ENCODE measurements around the gene EMCN. TPM values are rescaled to one million over a fixed set of nuclear protein-coding genes. Genes with fewer than 3 reads are reported as not detected.

Gene EMCN
- total RNA-seq, 1 experiment from 2014 or later = not detected

DNA sequence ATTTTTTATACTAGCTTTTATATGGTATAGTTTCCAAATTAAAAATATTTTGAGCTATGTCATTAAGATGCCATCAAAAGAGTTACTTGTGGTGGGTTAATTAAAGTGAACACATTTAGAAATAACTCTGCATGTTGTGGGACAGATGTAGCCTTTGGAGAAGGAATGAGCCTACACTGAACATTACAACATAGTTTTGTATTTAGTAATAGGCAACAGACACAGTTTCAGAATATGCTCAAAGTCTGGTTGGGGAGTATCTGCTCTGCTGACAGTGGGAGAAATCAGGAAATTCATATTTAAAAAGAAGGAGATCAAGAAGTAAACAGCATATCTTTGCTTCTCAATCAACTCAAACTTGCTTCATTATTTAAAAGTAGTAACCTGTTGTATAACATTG is 23.7 kb downstream of the EMCN start:
- no peak for DNase-seq (ENCODE audit: extremely low read depth, low read depth)

DNA sequence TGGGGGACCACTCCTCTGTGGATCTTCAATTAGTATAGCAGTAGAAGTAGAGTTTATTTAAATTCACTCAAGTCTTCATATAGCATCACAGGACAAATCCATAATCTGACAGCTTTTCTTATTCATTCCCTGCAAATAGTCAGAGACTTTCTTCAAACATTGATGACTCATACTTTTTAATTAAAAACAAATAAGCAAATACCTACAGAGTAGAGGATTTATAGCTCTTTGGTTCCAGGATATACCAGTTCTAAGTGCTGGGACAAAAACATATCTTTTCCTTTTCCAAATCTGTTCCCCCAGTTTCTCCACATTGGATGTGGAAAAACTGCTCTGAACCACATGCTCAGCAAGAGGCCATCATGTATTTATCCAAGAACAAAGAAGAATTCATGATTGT is 24.1 kb downstream of the EMCN start:
- DNase-seq (ENCODE audit: extremely low read depth, low read depth) = no peak

DNA sequence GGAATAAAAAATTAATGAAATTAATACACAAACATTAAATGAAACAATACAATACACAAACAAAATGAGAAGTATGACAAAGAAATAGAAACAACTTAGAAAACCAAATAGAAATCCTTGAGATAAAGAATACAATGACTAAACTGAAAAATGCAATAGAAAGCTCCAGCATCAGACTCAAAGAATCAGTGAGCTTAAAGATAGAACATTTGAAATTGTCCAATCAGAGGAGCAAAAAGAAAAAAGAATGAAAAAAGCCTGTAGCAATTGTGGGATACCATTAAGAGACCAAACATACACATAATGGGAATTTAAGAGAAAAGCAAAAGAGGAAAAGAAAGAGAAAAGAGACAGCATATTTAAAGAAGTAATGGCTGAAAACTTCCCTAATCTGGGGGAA is 25.7 kb downstream of the EMCN start:
- DNase-seq (ENCODE audit: extremely low read depth, low read depth) = no peak

DNA sequence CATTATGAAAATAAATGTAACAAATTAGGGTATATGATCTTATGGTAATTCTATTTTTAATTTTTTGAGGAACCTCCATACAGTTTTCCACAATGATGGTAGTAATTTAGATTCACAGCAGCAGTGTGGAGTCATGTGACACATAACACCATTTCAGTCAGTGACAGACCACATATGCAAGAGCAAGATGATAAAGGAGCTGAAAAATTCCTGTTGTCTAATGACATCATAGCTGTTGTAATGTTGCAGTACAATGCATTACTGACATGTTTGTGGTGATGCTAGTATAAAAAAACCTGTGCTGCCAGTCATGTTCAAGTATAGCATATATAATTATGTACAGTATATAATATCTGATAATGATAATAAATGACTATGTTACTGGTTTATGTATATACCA is 28.5 kb downstream of the EMCN start:
- no peak for DNase-seq (ENCODE audit: extremely low read depth, low read depth)

DNA sequence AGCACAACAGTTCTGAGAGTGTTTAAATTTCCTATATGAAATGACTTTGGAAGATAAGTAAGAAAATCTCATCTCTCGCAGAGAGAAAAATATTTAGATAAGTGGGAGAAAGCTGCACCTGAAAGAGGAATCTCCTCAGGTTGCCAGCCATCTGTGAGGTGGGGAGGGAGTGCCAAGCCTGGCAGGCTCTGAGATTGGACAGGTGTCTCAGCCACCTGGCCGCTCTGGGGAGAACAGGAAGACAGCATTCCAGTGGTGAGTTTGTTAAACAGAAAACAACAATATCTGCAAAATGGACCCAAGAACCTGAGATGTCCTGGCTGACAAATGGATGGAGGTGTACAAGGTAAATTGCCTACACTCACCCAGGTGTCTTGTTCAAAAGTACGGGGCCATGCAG is 31.3 kb downstream of the EMCN start:
- no peak for DNase-seq (ENCODE audit: extremely low read depth, low read depth)

DNA sequence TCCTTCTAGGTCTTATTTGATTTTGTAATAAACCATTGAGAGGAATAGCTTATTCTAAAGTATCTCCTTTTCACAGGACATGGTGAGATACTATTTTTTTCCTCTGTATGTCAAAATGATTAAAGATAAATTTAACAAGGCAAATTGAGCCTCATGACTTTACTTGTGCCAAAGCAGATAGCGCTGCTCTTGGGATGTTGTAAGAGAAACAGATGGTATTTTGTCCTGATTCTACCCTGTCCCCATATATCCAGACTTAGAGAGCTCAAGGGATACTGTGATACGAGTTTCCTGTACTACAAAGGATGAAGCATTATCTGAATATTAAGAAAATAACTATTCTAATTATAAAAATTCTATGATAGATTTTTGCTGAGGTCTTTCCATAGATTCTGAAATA is 34.0 kb downstream of the EMCN start:
- DNase-seq (ENCODE audit: extremely low read depth, low read depth) = no peak

DNA sequence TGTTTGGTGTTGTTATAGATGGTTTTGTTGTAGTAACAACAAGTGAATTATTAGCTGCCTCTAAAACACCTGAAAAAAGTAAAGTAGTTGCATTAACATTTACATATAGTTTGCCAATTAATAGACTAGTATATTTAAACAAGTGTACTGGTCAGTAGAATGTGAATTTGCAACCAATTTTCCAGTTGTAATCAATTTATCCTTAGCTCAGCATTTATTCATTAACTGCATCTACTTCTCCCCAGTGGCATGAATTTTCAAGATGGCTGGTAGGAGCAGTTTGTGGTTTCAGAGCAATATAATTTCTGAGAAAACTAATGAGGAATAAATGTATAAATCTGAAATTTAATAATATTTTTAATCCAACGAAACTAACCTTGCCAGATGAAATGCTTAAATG is 37.9 kb downstream of the EMCN start:
- no peak for DNase-seq (ENCODE audit: extremely low read depth, low read depth)

DNA sequence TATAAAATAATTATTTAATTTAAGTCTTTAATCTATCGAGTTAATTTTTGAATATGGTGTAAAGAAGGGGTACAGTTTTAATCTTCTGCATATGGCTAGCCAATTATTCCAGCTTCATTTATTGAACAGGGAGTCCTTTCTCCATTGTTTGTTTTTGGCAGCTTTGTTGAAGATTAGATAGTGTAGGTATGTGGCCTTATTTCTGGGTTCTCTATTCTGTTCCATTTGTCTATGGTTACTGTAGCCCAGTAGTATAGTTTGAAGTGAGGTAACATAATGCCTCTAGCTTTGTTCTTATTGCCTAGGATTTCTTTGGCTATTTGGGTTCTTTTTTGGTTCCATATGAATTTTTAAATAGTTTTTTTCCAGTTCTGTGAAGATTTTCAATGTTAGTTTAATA is 48.3 kb downstream of the EMCN start:
- no peak for DNase-seq (ENCODE audit: extremely low read depth, low read depth)

DNA sequence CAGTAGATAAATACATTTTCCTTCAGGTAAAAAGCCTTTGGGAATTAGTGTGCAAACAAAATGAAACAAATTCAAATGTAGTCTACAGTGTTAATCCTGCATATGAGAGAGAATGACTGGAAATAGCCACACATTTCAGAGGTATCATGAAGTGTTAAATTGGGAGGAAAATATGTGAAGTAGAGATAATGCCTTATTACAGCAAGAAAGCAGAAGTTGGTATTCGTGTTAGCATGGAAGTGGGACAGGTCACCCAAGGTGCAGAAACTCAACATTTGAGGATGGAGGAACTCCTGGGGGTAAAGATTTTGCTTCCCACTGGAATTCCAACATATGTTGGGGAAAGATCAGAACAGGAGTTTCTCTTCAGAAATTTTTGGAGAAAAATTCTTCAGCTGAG is 51.3 kb downstream of the EMCN start:
- DNase-seq (ENCODE audit: extremely low read depth, low read depth) = no peak

DNA sequence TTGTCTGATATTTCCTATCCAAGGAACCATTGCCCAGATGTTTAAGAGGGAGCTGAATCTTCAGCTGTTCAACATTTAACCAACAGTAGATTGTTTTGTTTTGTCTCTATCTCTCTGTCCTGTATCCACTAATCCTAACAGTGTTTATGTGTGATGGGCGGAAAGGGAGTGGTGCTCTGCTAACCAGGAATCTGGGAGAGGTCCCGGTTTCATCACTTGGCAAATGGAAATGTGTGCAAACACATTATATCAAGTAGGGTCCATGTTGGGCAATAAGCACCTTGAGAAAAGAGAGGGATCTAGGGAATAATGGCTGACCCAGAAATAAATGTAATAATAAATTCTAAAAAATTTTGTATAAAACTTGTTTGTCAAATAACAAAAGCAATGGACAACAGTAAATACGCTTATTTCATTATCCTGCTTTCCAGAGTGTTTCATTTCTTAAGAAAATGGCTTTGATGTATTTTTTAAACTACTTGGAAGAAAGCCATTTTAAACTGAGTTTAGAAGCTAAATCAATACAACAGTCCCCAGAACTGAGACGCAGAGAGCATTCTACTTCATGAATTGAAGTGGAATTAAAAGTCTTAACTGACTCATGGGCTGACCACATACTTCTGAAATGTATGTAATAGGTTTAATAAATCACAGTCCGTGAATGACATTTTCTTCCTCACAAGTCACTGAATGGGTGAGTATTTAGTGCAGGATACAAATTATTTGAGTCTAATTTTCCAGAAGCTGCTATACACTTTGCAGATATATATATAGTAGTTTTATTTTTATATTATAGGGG is 55.8 kb downstream of the EMCN start:
- DNase-seq (ENCODE audit: extremely low read depth, low read depth) = peak; percentile 37

DNA sequence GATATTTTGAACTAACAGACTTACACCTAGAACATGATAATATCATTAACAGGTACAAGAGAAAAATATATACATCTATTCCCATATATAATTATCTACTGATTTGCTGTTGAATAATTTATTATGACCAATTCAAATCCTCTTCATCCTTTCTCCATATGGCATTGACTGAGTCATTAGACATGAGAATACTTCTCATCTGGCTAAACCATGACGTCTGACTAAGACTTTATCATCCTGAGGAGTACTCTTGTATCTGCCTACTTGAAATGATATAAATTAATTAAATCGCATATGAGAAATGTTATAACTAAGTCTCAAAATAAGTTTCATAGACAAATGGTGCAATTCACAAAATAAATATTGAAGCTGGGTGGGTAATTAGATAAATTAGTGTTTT is 67.4 kb downstream of the EMCN start:
- no peak for DNase-seq (ENCODE audit: extremely low read depth, low read depth)

DNA sequence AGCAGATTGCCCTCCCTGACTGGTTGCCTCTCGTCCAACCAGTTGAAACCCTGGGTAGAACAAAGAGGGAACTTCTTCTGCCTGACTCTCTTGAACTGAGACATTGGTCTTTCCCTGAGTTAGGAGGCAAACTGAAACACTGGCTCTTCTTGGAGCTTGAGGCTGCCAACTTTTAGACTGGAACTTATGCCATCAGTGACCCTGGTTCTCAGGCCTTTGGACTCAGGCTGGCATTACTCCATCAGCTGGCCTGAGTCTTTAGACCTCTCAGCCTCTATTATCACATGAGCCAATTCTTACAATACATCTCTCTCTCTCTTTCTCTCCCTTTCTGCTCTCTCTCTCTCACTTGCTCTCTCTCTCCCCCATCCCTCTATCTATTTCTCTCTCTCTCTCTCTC is 86.4 kb downstream of the EMCN start:
- DNase-seq (ENCODE audit: extremely low read depth, low read depth) = no peak

DNA sequence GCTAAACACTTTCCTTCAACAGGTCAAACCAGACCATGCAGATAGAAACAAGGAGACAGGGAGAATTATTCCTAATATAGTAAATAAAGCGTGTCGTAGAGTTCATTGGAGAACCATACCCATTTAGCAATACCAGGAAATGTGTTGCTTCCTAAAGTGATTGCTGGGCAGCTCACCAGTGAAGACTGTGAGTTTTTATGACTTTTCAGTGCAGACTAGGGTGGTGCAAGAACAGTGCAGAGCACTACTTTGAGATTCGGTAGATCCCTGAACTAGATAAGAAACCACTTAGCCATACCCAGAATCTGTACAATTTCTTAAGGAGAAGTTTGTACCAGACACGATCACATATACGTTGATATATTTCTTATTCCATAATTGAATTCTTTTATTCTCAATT is 87.4 kb downstream of the EMCN start:
- no peak for DNase-seq (ENCODE audit: extremely low read depth, low read depth)

DNA sequence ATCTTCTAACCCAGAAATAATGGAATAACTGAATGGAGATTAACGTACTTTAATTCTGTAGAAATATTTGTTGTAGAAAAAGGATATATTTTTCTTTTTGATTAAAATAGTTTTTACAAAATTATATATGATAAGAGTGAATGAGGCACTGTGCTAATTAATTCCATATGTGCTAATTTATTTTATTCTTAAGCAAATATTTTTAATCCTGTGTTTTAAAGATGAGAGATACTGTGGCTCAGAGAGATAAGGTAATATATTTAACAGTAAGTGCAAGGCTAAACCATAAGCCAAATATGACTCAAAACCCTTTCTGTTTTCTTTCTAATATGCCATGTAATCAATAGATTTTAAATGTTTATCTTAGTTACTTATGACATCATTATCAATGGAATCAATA is 88.2 kb downstream of the EMCN start:
- DNase-seq (ENCODE audit: extremely low read depth, low read depth) = no peak

DNA sequence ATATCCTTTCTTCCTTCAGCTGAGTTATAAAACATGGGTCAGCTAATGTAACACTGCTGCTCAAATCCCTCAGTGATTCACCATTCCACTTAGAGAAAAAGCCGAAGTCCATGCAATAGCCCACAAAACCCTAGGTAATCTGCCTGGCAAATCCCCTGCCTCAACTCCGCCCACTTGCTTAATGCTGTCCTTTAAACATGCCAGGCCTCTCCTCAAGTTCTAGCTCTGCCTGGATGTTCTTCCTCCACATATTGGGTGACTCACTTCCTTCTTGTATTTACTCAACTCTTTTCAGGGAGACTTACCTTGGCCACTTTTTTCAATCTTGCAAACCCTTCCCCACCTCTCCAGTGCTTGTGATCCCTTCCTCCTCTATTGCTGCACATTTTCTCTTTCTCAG is 89.8 kb downstream of the EMCN start:
- DNase-seq (ENCODE audit: extremely low read depth, low read depth) = peak; percentile 1

DNA sequence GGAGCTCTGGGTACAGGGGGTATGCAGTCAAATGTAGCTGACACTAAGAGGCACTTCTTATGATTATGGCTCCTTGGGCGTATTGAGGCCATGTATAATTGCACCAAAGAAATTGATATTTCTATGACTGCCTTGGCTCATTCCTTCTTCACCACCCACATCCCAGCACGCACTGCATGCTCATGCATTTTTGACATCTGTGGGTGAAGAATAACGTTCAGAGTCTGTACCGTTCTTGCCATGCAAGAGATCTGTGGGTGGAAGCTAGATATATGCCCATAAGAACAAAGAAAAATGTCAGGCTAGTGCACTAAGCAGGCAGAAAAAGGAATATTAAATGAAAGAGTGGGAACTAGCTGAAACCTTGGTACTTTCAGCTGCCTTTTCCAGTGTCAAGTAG is 93.4 kb downstream of the EMCN start:
- no peak for DNase-seq (ENCODE audit: extremely low read depth, low read depth)

DNA sequence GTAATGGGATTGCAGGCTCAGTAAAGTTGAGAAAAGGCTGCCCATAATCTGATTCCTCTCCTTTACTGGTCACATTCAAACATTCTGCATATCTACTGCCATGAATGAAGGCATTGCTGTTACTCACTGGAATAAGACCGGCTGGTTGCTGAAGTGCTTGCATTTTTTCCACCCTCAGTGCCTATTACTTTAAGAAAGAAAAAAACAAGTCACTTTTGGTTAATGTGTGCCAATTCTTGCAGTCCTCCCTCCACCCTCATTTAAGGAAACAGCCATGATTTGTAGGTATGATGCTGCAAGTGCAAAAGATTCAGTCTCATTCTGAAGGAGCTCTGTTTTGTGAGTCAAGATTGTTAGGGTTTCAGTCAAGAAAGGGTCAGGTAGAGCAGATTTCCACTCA is 94.9 kb downstream of the EMCN start:
- DNase-seq (ENCODE audit: extremely low read depth, low read depth) = no peak

DNA sequence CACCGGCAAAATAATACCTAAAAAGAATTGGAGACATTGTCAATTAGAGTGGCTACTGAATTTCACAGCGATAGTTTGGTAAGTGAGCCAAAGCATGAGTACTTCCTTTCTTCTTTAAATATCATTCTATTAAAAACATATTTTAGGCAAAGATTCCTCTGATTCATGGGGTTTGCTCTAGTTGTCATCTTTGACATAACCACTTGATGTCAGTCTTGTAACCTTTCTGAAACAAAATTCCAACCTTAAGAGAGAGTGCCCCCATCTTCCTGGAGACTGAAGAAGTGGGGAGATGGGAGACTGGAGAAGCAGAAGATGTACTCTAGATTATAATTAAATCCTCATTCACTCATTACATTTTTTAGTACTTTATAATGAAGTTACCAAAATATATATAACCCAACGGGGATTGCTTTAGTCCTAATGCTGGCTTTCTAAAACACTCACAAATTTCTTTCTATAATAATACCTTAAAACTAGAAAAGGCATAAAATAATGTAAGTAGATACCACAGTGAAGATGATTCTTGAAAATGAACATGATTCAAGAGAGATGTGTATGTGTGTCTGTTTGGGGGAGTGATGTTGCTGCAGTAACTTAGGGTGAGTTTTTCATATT is 96.4 kb downstream of the EMCN start:
- peak; percentile 47 for DNase-seq (ENCODE audit: extremely low read depth, low read depth)

DNA sequence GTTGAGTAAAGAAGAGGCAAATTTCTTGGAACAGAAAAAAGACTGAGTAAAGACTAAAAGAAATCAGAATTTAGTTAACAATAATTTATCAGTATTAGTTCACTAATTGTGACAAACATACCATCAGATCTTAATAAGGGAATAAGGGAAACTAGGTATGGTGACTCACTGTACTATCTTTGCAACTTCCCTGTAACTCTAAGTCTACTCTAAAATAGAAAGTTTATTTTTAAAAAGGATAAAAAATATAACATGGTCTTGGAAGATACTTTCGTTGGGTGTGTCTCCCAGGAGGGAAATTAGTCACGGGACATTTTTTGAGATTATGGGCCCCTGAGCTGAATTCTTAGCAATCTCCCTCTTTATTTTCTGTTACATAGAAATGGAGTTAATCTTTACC is 97.3 kb downstream of the EMCN start:
- DNase-seq (ENCODE audit: extremely low read depth, low read depth) = peak; percentile 29

DNA sequence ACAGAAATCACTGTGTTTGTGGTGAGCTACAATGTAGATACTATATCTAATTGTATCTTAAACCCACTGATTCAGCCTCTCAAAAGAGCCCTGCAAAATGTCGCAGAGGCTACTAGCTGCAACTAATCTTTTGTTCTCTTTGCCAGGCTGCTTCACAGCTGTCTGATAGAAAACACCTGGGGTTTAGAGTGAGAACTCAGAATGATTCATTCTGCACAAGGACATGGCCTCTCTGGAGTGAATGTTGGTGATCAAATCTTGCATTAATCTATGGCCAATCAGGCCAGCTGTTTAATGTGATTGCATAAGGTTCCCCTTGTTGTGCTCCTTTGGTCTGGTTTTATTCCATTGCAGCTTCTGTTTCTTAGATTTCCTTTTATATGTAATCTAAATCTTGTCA is 100.3 kb downstream of the EMCN start:
- DNase-seq (ENCODE audit: extremely low read depth, low read depth) = no peak

DNA sequence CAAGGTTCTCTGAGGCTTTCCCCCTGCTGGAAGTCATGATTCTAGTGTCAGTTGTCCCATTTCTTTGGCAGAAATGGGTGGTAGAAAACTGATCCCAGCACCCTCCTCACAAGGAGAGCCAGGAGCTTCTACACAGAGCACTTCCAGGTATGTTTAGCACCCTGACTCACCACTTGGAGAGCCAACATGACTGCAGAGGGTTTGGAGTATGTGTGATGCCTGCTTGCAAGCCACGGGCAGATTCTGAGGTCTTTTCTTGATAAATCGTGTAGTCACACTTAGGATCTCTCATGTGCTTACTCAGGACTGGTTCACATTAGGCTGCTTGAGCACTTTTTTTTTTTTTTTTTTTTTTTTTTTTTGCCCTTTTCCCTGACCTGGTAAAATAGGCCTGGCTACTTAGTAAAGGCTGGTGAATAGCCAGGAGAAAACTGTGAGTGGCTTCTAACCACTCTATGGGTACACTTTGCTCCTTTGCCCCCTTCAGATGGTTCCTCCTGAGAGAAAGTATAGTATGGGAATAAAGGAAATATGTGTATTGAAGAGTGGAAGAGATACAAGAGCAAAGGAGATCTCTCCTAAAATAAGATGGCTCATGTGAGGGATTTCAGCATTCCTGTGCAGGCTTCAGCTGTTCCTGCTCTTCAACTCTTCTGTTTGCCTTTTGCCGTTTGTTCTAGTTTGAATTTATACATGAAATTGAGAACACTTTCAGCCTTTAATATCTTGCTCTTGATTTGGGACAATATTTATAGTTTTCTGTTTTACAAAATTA is 103.6 kb downstream of the EMCN start:
- DNase-seq (ENCODE audit: extremely low read depth, low read depth) = no peak

DNA sequence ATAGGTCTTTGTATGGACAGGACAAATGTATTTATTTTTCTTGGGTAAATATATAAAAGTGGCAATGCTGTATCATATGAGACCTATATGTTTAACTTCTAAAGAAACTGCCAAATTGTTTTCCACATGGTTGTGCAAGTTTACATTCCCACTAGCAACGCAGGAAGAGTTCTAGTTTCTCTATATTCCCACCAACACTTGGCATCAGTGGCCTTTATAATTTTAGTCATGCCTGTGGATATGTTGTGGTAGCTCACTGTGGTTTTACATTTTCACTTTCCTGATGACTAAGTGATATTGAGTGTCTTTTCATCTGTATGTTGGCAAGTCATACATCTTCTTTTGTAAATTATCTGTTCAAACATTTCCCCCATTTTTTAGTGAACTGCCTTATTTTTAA is 126.0 kb downstream of the EMCN start:
- peak; percentile 21 for DNase-seq (ENCODE audit: extremely low read depth, low read depth)

All from NCI-H460 (cell line).